ENCODE measurements around the gene ZNF318.
"Not testable (repeated sequence)": the region's sequence is repeated elsewhere in the genome, so short reads cannot be mapped to it uniquely, and the experiment has no call there.

ZNF318 gene

DNA sequence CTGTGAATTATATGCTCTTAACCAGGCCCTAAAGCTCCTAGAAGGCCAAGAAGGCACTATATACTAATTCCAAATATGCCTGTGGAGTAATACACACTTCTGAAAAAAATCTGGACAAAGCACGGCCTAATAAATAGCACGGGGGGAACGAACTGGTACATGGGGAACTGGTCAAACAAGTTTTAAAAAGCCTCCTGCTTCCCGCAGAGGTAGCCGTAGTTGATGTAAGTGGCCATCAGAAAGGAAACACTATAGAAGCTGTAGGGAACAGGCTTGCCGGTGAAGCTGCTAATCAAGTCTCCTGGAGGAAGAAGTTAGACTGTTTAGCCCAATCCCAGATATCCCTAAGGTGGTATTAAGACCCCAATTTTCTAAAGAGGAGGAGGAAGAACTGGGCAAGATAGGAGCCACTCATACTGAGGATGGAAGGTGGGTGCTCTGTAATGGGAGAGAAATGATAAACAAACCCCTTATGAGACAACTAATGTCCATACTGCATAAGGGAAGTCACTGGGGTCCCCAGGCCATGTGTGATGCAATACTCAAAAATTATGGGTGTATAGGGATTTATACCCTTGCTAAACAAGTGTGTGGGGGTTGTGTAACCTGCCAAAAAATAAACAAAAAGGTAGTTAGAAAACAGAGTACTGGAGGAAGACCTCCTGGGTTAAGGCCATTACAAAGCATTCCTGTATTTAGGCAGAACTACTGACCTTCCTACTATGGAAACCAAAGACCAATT is 27.1 kb upstream of the ZNF318 start:
- Histone ChIP-seq H3K9ac (ENCODE audit: low read length) (no peak overlapping the region), H3K4me3 (ENCODE audit: low read length) (no peak overlapping the region), H3K36me3 (ENCODE audit: control insufficient read depth, insufficient read depth, low read length) (no peaks in the 10 kb centered on the region), H3K27me3 (ENCODE audit: control insufficient read depth, insufficient read depth, low read length) (no peaks in the 10 kb centered on the region), H3K27ac (ENCODE audit: low read depth, low read length) (no peak overlapping the region), H3K4me1 (ENCODE audit: control insufficient read depth, insufficient read depth, low read length) (no peaks in the 10 kb centered on the region)

DNA sequence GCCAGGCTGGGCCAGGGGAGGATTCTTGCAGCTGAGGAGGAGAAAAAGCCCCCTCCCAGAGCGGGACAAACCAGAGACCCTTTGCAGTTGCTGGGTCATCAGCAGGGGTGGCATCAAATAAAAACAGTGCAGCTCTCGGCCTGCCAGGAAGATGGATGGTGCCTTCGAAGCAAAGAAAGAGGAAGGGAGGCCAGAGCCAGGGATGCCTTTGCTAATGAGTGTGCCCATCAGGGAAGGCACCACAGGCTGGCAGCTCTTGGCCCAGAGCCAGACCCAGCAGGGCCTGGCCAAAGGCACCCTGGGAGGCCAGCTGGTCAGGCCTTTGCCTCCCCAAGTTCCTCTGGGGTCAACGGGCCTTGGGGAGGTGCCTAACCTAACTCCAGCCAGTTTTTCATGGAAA is 26.3 kb upstream of the ZNF318 start:
- Histone ChIP-seq H3K27ac (ENCODE audit: low read depth, low read length) (no peak overlapping the region), H3K4me1 (ENCODE audit: control insufficient read depth, insufficient read depth, low read length) (no peaks in the 10 kb centered on the region), H3K36me3 (ENCODE audit: control insufficient read depth, insufficient read depth, low read length) (no peaks in the 10 kb centered on the region), H3K27me3 (ENCODE audit: control insufficient read depth, insufficient read depth, low read length) (no peaks in the 10 kb centered on the region), H3K9ac (ENCODE audit: low read length) (no peak overlapping the region), H3K4me3 (ENCODE audit: low read length) (no peak overlapping the region)

GRCh38 chr6:43394982-43395381 is 25.5 kb upstream of the ZNF318 start:
- no peaks in the 10 kb centered on the region for H3K4me1 ChIP-seq (ENCODE audit: control insufficient read depth, insufficient read depth, low read length)
- H3K36me3 ChIP-seq (ENCODE audit: control insufficient read depth, insufficient read depth, low read length): no peaks in the 10 kb centered on the region
- no peaks in the 10 kb centered on the region for H3K27me3 ChIP-seq (ENCODE audit: control insufficient read depth, insufficient read depth, low read length)
- no peak overlapping the region for H3K9ac ChIP-seq (ENCODE audit: low read length)
- H3K4me3 ChIP-seq (ENCODE audit: low read length): no peak overlapping the region
- no peak overlapping the region for H3K27ac ChIP-seq (ENCODE audit: low read depth, low read length)

DNA sequence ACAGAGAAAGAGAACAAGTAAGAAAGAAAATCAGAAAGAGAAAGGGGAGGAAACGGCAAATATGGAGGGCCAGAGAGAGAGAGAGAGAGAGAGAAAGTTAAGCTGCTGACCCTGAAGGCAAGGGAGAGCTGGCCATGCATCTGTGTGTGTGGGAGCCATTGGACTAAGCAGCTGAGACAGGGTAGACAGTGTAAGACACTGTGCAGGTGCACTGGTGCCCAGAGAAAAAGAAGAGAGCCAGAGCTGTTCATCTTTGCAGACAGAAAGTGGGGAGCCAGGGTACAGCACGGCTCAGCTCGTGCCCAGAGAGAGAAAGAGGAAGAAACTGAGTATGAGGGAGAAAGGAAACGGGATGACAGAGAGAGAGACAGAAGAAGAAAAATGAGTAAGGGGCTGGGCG is 24.2 kb upstream of the ZNF318 start:
- H3K27me3 ChIP-seq (ENCODE audit: control insufficient read depth, insufficient read depth, low read length): no peaks in the 10 kb centered on the region
- H3K9ac ChIP-seq (ENCODE audit: low read length): no peak overlapping the region

GRCh38 chr6:43393133-43393532 is 23.7 kb upstream of the ZNF318 start:
- H3K36me3 ChIP-seq (ENCODE audit: control insufficient read depth, insufficient read depth, low read length); H3K4me1 ChIP-seq (ENCODE audit: control insufficient read depth, insufficient read depth, low read length); H3K27me3 ChIP-seq (ENCODE audit: control insufficient read depth, insufficient read depth, low read length); H3K9ac ChIP-seq (ENCODE audit: low read length); H3K27ac ChIP-seq (ENCODE audit: low read depth, low read length); H3K4me3 ChIP-seq (ENCODE audit: low read length): not testable (repeated sequence)

More for the DNA sequence above, 24.2 kb upstream of the ZNF318 start:
- Histone ChIP-seq H3K4me1 (ENCODE audit: control insufficient read depth, insufficient read depth, low read length) (no peaks in the 10 kb centered on the region), H3K27ac (ENCODE audit: low read depth, low read length) (no peak overlapping the region), H3K4me3 (ENCODE audit: low read length) (no peak overlapping the region), H3K36me3 (ENCODE audit: control insufficient read depth, insufficient read depth, low read length) (no peaks in the 10 kb centered on the region)

DNA sequence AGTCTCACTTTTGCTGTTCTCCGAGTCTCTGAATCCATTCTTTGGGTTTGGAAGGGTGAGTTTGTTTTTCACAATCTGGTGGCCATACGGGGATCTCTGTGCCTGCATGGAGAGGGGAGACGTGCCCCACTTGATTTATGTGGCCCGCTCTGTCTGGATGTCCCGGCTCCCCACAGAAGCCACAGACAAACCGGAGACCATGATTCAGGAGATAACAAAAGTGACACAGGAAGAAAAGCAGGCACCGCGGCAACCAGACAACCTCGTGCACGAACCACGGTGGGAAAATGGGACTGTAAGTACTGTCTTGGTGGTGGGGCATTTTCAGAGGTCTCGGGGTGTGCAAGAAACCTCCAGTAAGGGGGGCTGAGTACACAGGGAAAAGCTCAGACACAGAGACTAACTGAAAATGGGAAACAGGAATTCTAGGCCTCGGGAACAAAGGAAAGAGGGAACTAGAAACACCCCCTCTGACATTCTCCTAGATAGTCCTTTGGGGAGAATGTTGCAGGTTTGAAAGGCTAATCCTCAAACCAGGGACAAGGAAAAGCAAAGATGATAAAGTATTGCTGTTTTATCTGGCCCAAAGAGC is 22.1 kb upstream of the ZNF318 start:
- Histone ChIP-seq H3K4me3 (ENCODE audit: low read length) (no peak overlapping the region), H3K9ac (ENCODE audit: low read length) (no peak overlapping the region), H3K27me3 (ENCODE audit: control insufficient read depth, insufficient read depth, low read length) (no peaks in the 10 kb centered on the region), H3K4me1 (ENCODE audit: control insufficient read depth, insufficient read depth, low read length) (no peaks in the 10 kb centered on the region), H3K36me3 (ENCODE audit: control insufficient read depth, insufficient read depth, low read length) (no peaks in the 10 kb centered on the region), H3K27ac (ENCODE audit: low read depth, low read length) (no peak overlapping the region)

GRCh38 chr6:43390753-43391439 is 21.4 kb upstream of the ZNF318 start:
- not testable (repeated sequence) for H3K27me3 ChIP-seq (ENCODE audit: control insufficient read depth, insufficient read depth, low read length); H3K27ac ChIP-seq (ENCODE audit: low read depth, low read length); H3K4me3 ChIP-seq (ENCODE audit: low read length)

GRCh38 chr6:43389730-43390295 is 20.4 kb upstream of the ZNF318 start:
- H3K4me3 ChIP-seq (ENCODE audit: low read length): no peak overlapping the region
- H3K27ac ChIP-seq (ENCODE audit: low read depth, low read length): no peak overlapping the region

More at GRCh38 chr6:43390753-43391439, 21.4 kb upstream of the ZNF318 start:
- not testable (repeated sequence) for H3K4me1 ChIP-seq (ENCODE audit: control insufficient read depth, insufficient read depth, low read length); H3K9ac ChIP-seq (ENCODE audit: low read length); H3K36me3 ChIP-seq (ENCODE audit: control insufficient read depth, insufficient read depth, low read length)

DNA sequence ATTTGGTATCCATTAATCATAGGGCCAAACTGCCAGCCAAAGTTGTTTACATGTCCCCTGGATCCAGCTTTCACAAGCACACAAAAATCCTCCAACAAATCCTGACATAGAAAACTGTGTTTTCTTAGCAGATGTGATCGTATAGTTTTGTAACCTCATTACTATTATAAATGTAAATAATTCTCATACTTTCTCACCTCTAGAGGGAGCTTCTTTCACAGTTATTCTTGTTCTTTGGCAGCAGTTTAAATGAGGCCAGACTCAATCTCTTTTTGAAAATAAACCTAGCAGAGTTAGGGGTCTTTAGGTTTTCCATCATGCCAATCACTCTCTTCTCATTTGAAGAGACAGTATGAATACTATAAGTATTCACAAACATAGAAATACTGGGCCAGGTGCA is 17.0 kb upstream of the ZNF318 start:
- Histone ChIP-seq H3K27ac (ENCODE audit: low read depth, low read length) (no peak overlapping the region), H3K36me3 (ENCODE audit: control insufficient read depth, insufficient read depth, low read length) (no peaks in the 10 kb centered on the region), H3K4me3 (ENCODE audit: low read length) (no peak overlapping the region), H3K4me1 (ENCODE audit: control insufficient read depth, insufficient read depth, low read length) (no peaks in the 10 kb centered on the region), H3K9ac (ENCODE audit: low read length) (no peak overlapping the region), H3K27me3 (ENCODE audit: control insufficient read depth, insufficient read depth, low read length) (no peaks in the 10 kb centered on the region)

More at GRCh38 chr6:43389730-43390295, 20.4 kb upstream of the ZNF318 start:
- no peaks in the 10 kb centered on the region for H3K4me1 ChIP-seq (ENCODE audit: control insufficient read depth, insufficient read depth, low read length)
- H3K27me3 ChIP-seq (ENCODE audit: control insufficient read depth, insufficient read depth, low read length): no peaks in the 10 kb centered on the region
- no peak overlapping the region for H3K9ac ChIP-seq (ENCODE audit: low read length)
- H3K36me3 ChIP-seq (ENCODE audit: control insufficient read depth, insufficient read depth, low read length): no peaks in the 10 kb centered on the region

- no peak overlapping the region for H3K27ac ChIP-seq (ENCODE audit: low read depth, low read length)
- no peak overlapping the region for H3K9ac ChIP-seq (ENCODE audit: low read length)
- no peak overlapping the region for H3K4me3 ChIP-seq (ENCODE audit: low read length)
- H3K36me3 ChIP-seq (ENCODE audit: control insufficient read depth, insufficient read depth, low read length): no peaks in the 10 kb centered on the region
- no peaks in the 10 kb centered on the region for H3K27me3 ChIP-seq (ENCODE audit: control insufficient read depth, insufficient read depth, low read length)
- H3K4me1 ChIP-seq (ENCODE audit: control insufficient read depth, insufficient read depth, low read length): no peaks in the 10 kb centered on the region
These were observed 13.7 kb upstream of the ZNF318 start for GRCh38 chr6:43383021-43383667.

DNA sequence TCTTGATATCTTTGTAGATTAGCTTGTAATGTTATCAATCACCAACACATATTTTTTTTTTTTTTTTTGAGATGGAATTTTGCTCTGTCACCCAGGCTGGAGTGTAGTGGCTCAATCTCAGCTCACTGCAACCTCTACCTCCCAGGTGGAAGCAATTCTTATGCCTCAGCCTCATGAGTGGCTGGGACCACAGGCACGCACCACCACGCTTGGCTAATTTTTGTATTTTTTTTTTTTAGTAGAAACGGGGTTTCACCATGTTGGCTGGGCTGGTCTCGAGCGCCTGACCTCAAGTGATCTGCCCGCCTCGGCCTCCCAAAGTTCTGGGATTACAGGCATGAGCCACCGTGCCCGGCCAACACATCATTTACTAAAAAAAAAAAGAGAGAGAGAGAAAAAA is 11.4 kb upstream of the ZNF318 start:
- not testable (repeated sequence) for H3K27me3 ChIP-seq (ENCODE audit: control insufficient read depth, insufficient read depth, low read length); H3K27ac ChIP-seq (ENCODE audit: low read depth, low read length); H3K36me3 ChIP-seq (ENCODE audit: control insufficient read depth, insufficient read depth, low read length); H3K4me1 ChIP-seq (ENCODE audit: control insufficient read depth, insufficient read depth, low read length); H3K9ac ChIP-seq (ENCODE audit: low read length); H3K4me3 ChIP-seq (ENCODE audit: low read length)

DNA sequence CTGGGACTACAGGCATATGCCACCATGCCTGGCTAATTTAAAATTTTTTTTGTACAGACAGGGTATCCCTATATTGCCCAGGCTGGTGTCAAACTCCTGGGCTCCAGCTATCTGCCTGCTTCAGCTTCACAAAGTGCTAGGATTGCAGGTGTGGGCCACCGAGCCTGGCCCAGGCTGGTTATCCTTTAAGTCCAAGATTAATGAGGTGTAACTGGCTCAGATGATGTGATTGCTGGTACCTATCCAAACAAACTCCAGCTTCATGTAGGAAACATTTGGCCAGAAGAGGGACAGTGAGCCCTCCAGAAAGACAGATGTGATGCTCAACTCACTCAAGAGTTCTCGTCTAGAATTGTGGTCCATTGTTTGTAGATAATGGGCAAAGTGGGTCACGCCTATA is 9.2 kb upstream of the ZNF318 start:
- H3K27ac ChIP-seq (ENCODE audit: low read depth, low read length): no peak overlapping the region
- no peaks in the 10 kb centered on the region for H3K36me3 ChIP-seq (ENCODE audit: control insufficient read depth, insufficient read depth, low read length)
- no peaks in the 10 kb centered on the region for H3K4me1 ChIP-seq (ENCODE audit: control insufficient read depth, insufficient read depth, low read length)
- H3K27me3 ChIP-seq (ENCODE audit: control insufficient read depth, insufficient read depth, low read length): no peaks in the 10 kb centered on the region
- H3K9ac ChIP-seq (ENCODE audit: low read length): no peak overlapping the region
- no peak overlapping the region for H3K4me3 ChIP-seq (ENCODE audit: low read length)

All from rectal smooth muscle tissue (tissue), 1 donor.